DOHH2 (cell line): ENCODE data around the gene OR52K1.
"Not testable (repeated sequence)": the region's sequence is repeated elsewhere in the genome, so short reads cannot be mapped to it uniquely, and the experiment has no call there.

Experiments
- H3F3A ChIP-seq: fragments of 200-600 bp; sonication (generic), shearing (Covaris generic); 2 replicates; pipeline ENCODE4 v1.6.0; 2016; ENCODE audit warnings: antibody characterized with exemption, mild to moderate bottlenecking; ENCODE audit not compliant: control insufficient read depth, insufficient read depth
- H3K27ac ChIP-seq: fragments of 200-600 bp; sonication (generic); 2 replicates; pipeline ENCODE4 v1.5.1; 2014; ENCODE audit warnings: low read depth, mild to moderate bottlenecking, low read length, moderate library complexity
- H3K27me3 ChIP-seq: fragments of 200-600 bp; sonication (generic); 2 replicates; pipeline ENCODE4 v1.6.1; 2014; ENCODE audit warnings: mild to moderate bottlenecking, low read length, mixed read lengths; ENCODE audit not compliant: control insufficient read depth
- H3K36me3 ChIP-seq: fragments of 200-600 bp; sonication (generic); 2 replicates; pipeline ENCODE4 v1.6.1; 2014; ENCODE audit warnings: mild to moderate bottlenecking, low read length, moderate library complexity, mixed read lengths; ENCODE audit not compliant: control insufficient read depth
- H3K4me1 ChIP-seq: fragments of 200-600 bp; sonication (generic); 2 replicates; pipeline ENCODE4 v1.6.1; 2014; ENCODE audit warnings: mild to moderate bottlenecking, low read length, mixed read lengths; ENCODE audit not compliant: control insufficient read depth
- H3K4me2 ChIP-seq: fragments of 200-600 bp; sonication (generic); 2 replicates; pipeline ENCODE4 v1.6.0; 2014; ENCODE audit warnings: mild to moderate bottlenecking, low read length, moderate library complexity
- H3K4me3 ChIP-seq: fragments of 200-600 bp; sonication (generic); 2 replicates; pipeline ENCODE4 v1.5.1; 2014; ENCODE audit warnings: mild to moderate bottlenecking, low read length, mixed read lengths
- H3K79me2 ChIP-seq: fragments of 200-600 bp; sonication (generic); 2 replicates; pipeline ENCODE4 v1.6.1; 2014; ENCODE audit warnings: mild to moderate bottlenecking, low read length, mixed read lengths; ENCODE audit not compliant: control insufficient read depth
- H3K9me2 ChIP-seq: fragments of 200-600 bp; sonication (generic); replicated peaks from 2 replicates; pipeline ENCODE4 v1.6.1; 2014; ENCODE audit warnings: mild to moderate bottlenecking, low read length, mixed read lengths; ENCODE audit not compliant: control insufficient read depth
- H3K9me3 ChIP-seq: fragments of 200-600 bp; sonication (generic); 2 replicates; pipeline ENCODE4 v1.6.1; 2014; ENCODE audit warnings: antibody characterized with exemption, low read length, mixed read lengths; ENCODE audit not compliant: control insufficient read depth, insufficient read depth
- H4K20me1 ChIP-seq: fragments of 200-600 bp; sonication (generic); 2 replicates; pipeline ENCODE4 v1.6.0; 2014; ENCODE audit warnings: low read depth, mild to moderate bottlenecking, antibody characterized with exemption, low read length, moderate library complexity; ENCODE audit not compliant: control insufficient read depth, insufficient read depth
- CTCF ChIP-seq: fragments of 200-600 bp; sonication (generic); IDR thresholded peaks from one replicate; pipeline ENCODE4 v1.5.1; 2014; ENCODE audit warnings: antibody characterized with exemption, mild to moderate bottlenecking, low read depth, low read length; ENCODE audit not compliant: poor library complexity, severe bottlenecking
- EZH2phosphoT487 ChIP-seq: fragments of 200-600 bp; sonication (generic); IDR thresholded peaks from 2 replicates; pipeline ENCODE4 v1.6.1; 2017; ENCODE audit warnings: borderline replicate concordance, mild to moderate bottlenecking, antibody characterized with exemption, low read length, moderate library complexity, mixed read lengths

The OR52K1 gene

GRCh38 chr11:4480577-4481239 is 1.7 kb upstream of the OR52K1 start:
- Histone ChIP-seq H3K4me2 (no peak overlapping the region), H3K27me3 (peaks cover 5% of the 10 kb centered on the region; the same call in 1 of the 2 replicates), H3K4me3 (no peak overlapping the region), H3K4me1 (no peaks in the 10 kb centered on the region), H3K79me2 (no peaks in the 10 kb centered on the region), H4K20me1 (no peaks in the 10 kb centered on the region), H3K36me3 (no peaks in the 10 kb centered on the region), H3K9me2 (no peaks in the 10 kb centered on the region), H3K27ac (no peak overlapping the region), H3F3A (no peaks in the 10 kb centered on the region), H3K9me3 (no peaks in the 10 kb centered on the region)
- TF ChIP-seq EZH2phosphoT487 (no peak), CTCF (no peak)

- no peak overlapping the region for H3K4me2 ChIP-seq
- H3K27me3 ChIP-seq, result peaks cover 5% of the 10 kb centered on the region; the same call in 1 of the 2 replicates
- H3K4me3 ChIP-seq, result no peak overlapping the region
- H3K36me3 ChIP-seq, result no peaks in the 10 kb centered on the region
- no peaks in the 10 kb centered on the region for H4K20me1 ChIP-seq
- no peak overlapping the region for H3K27ac ChIP-seq
- no peaks in the 10 kb centered on the region for H3K4me1 ChIP-seq
- no peaks in the 10 kb centered on the region for H3K9me2 ChIP-seq
- H3K79me2 ChIP-seq, result no peaks in the 10 kb centered on the region
- no peaks in the 10 kb centered on the region for H3F3A ChIP-seq
- TF ChIP-seq EZH2phosphoT487 (no peak), CTCF (no peak)
- H3K9me3 ChIP-seq, result no peaks in the 10 kb centered on the region
These were observed 1.2 kb upstream of the OR52K1 start for GRCh38 chr11:4481240-4481582.

DNA sequence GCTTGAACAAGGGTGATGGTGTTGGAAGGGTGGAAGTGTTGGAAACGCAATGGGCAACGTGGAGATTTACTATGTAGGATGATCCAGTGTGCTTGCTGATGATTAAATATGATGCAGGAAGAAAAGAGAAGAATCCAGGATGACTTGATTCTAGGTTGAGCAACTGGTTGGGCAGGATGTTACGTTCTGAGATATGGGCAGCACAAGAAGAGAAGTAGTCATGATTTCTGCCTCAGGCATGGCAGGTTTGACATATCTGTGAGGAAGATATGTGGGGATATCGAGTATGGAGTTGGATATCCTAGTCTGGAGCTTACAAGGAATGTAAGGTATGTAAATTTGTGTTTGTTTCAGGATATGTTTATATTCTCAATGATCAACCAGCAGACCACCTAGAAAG is 1.9 kb downstream of the OR52K1 start:
- Histone ChIP-seq H3K9me2 (no peaks in the 10 kb centered on the region), H3K4me2 (no peak overlapping the region), H3K79me2 (no peaks in the 10 kb centered on the region), H3F3A (no peaks in the 10 kb centered on the region), H3K36me3 (no peaks in the 10 kb centered on the region), H3K27ac (no peak overlapping the region), H3K27me3 (0 out of 2 replicates have a peak, but pooled peaks cover 5% of the 10 kb centered on the region), H3K4me1 (no peaks in the 10 kb centered on the region), H3K4me3 (no peak overlapping the region), H3K9me3 (no peaks in the 10 kb centered on the region), H4K20me1 (no peaks in the 10 kb centered on the region)
- TF ChIP-seq EZH2phosphoT487 (no peak), CTCF (no peak)

DNA sequence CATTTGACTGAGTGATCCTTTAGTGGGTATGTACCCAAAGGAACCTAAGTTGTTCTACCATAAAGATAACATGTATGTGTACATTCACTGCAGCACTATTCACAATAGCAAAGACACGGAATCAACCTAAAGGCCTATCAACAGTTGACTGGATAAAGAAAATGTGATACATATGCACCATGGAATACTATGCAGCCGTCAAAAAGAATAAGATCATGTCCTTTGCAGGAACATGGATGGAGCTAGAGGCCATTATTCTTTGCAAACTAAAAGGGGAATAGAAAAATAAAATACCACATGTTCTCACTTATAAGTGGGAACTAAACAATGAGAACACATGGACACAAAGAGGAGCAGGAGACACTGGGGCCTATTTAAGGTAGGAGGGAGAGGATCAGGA is 9.0 kb downstream of the OR52K1 start:
- not testable (repeated sequence) for H3K4me1 ChIP-seq, H3K27ac ChIP-seq, H3K4me2 ChIP-seq, H3K9me3 ChIP-seq, H3F3A ChIP-seq, H3K4me3 ChIP-seq, H3K36me3 ChIP-seq, H3K27me3 ChIP-seq, H3K79me2 ChIP-seq, H4K20me1 ChIP-seq, H3K9me2 ChIP-seq
